ENCODE data around the gene RPRD1B.
"Not testable (repeated sequence)": the region's sequence is repeated elsewhere in the genome, so short reads cannot be mapped to it uniquely, and the experiment has no call there.

The RPRD1B gene

GRCh38 chr20:38001173-38001875, 32.2 kb upstream of the RPRD1B start:
- no peak for DNase-seq

GRCh38 chr20:38001981-38002380, 31.6 kb upstream of the RPRD1B start:
- no peak for DNase-seq

GRCh38 chr20:38002422-38002821, 31.1 kb upstream of the RPRD1B start:
- no peak for DNase-seq

GRCh38 chr20:38004416-38004815, 29.1 kb upstream of the RPRD1B start:
- no peak for DNase-seq

- no peak for DNase-seq
These were observed 27.6 kb upstream of the RPRD1B start for GRCh38 chr20:38005903-38006302.

- DNase-seq = no peak
These were observed 26.0 kb upstream of the RPRD1B start for GRCh38 chr20:38007526-38007925.

- no peak for DNase-seq
These were observed 25.2 kb upstream of the RPRD1B start for GRCh38 chr20:38008233-38008944.

GRCh38 chr20:38009416-38009815, 24.1 kb upstream of the RPRD1B start:
- not testable (repeated sequence) for DNase-seq

GRCh38 chr20:38011696-38012095, 21.9 kb upstream of the RPRD1B start:
- no peak for DNase-seq

- DNase-seq = no peak
These were observed 21.2 kb upstream of the RPRD1B start for GRCh38 chr20:38012332-38012731.

- DNase-seq = no peak
These were observed 19.7 kb upstream of the RPRD1B start for GRCh38 chr20:38013887-38014286.

GRCh38 chr20:38017959-38018358, 15.6 kb upstream of the RPRD1B start:
- no peak for DNase-seq

- DNase-seq = no peak
These were observed 15.2 kb upstream of the RPRD1B start for GRCh38 chr20:38018385-38018784.

- no peak for DNase-seq
These were observed 12.3 kb upstream of the RPRD1B start for GRCh38 chr20:38021087-38021772.

- peak; percentile 63 to 65 for DNase-seq
These were observed 10.2 kb upstream of the RPRD1B start for GRCh38 chr20:38023181-38024001.

GRCh38 chr20:38024496-38024895, 9.1 kb upstream of the RPRD1B start:
- DNase-seq = peak in 1 of 2 donors; percentile 2

- DNase-seq = no peak
These were observed 4.1 kb upstream of the RPRD1B start for GRCh38 chr20:38029453-38029852.

- DNase-seq = no peak
These were observed 1.6 kb upstream of the RPRD1B start for GRCh38 chr20:38031957-38032356.

GRCh38 chr20:38032585-38033329, 789 bp upstream of the RPRD1B start:
- DNase-seq = peak in 1 of 2 donors; percentile 62

- DNase-seq = no peak
These were observed 633 bp downstream of the RPRD1B start for GRCh38 chr20:38034108-38034649.

GRCh38 chr20:38034961-38035360, 1.4 kb downstream of the RPRD1B start:
- DNase-seq = peak in 1 of 2 donors; percentile 1

- DNase-seq = peak; percentile 30 to 60
These were observed 2.8 kb downstream of the RPRD1B start for GRCh38 chr20:38036366-38036765.

All from inflammatory macrophage (primary cell).